ENCODE results near the gene ROPN1.
"Not testable (repeated sequence)": the region's sequence is repeated elsewhere in the genome, so short reads cannot be mapped to it uniquely, and the experiment has no call there.

The ROPN1 gene

DNA sequence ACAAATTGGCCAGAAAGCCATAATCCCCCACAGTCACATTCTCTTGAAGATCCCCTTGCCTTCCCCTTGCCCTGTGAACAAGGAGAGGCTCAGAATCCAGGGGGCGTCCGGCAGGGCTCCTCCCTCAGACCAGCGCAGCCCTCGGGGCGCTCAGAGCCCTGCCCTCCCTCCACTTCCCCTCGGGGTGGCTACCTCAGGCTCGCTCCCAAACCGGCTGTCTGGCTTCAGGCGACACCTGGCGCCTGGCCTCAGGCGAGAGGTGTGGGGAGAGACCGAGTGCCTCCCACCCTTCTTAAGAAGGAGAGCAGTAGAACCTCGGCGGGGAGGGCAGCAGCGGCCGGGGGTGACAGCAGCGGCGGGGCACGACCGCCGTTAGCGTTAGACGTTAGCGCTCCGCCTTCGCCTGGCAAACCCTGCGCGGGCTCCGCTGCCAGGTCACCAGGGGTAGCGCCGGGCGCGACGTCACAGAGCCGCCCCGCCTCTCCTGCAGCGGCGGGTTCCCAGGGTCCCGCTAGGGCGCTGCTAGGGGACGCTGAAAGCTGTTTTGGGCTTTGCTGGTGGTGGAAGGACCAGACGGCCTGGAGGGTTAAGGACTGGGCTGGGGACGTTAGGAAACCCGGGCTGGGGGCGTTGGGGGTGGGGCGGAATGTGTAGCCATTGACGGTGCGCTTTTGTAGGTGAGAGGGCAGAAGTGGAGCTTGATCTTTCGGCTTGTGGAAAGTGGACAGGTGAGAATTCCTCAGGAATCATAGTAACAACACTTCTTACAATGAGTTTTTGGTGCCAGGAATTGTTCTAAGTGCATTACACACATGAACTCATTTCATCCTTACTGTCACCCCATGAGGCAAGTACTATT lies at the start of gene ROPN1:
TSS of gene ROPN1 (minus strand) at position 395 of the 859 bp plus-strand sequence. CDS start 11,643 bp downstream, outside the sequence.
- not testable (repeated sequence) for DNase-seq

GRCh38 chr3:124041553-124041952 lies 49.6 kb upstream of the ROPN1 start:
- no peak for DNase-seq

GRCh38 chr3:124037326-124037725 lies 45.4 kb upstream of the ROPN1 start:
- DNase-seq = no peak

DNA sequence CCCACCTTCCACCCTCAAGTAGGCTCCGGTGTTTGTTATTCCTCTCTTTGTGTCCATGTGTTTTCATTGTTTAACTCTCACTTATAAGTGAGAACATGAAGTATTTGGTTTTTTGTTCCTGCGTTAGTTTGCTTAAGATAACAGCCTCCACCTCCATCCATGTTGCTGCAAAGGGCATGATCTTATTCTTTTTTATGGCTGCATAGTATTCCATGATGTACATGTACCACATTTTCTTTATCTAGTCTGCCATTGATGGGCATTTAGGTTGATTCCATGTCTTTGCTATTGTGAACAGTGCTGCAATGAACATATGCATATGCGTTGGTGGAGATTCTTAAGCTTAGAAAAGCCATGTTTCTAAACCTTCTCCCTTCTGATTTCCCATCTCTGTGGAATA lies 44.3 kb upstream of the ROPN1 start:
- DNase-seq = not testable (repeated sequence)

GRCh38 chr3:124035463-124036121 lies 43.7 kb upstream of the ROPN1 start:
- DNase-seq = no peak

DNA sequence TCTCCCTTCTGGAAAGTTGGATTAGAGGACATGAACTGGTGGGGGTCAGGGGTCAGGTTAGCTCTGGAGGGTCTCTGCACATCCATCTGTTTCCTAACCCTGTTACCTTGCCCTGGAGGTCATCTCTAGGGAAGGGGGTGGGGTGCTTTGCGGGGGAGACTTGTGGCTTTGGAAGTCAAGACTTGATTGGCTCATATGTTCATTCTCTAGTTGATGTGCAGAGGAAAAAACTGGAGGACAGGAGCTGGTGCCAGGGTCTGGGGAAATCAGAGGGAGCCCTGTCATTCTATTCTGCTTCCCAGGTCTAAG lies 42.9 kb upstream of the ROPN1 start:
- DNase-seq = no peak

DNA sequence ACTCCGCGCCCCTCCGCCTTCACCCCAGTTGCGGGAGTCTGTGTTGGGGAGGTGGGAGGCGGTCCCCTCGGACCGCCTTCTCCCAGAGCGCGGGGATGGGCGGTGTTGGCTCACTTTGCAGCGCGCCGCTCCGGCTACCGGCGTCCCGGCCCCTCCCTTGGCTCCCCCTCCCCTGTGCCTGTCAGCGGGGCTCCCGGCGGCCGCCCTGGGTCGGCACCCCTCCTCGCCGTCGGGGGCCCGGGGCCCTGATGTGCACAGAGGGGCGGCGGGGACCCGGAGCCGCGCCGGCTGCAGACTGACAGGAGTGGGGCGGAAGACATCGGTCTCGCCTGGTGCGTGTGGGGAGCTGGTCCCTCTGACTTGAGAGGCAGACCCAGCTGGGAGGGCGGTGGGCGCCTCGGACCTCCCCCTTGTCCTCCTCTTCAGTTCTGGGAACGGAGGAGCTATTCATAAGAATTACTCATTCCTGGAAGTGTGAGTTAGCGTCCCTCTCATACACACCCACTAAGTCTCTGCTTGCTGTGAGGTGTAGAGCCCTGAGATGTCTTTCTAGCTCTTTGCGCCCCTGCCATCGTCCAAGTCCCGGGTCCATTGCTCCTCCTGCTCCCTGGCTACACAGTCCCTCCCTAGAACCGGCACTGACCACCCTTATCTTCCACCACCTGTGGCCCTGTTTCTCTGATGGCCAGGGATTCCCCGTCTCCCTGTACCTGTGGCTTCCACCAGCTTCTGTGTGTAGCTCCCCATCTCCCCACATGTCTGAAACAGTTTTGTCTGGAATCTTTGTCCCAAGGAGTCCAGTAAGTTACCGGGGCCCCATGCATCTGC lies 42.3 kb upstream of the ROPN1 start:
- peak; percentile 3 for DNase-seq

DNA sequence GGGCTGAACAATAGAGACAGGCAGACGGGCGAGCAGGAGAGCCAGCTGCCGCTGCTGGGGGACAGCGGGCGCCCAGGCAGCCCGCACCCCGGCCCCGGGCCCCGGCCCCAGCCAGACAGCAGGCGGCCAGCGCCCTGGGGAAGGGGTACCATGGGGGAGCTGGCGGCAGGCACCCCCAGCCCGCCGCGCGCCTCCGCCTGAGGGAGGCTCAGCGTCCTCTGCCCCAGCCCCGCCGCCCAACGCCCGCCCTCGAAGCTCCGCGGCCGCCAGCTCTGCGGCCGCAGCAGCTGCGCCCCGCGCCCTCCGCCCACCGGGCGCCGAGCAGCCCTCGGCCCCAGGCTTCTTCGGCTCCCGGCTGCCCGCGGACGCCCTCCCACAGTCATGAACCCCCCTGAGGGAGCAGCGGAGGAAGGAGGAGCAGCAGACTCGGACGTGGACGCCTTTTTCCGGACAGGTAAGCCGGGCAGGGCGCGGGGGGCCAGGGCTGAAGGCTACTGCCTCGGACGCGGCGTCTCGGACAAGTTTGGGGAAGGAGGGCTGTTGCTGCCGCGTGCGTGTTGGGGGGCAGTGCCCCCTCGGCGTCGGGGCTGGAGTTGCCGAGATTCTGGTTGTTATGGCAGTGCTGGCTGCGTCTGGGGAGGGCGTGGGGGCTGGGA lies 41.6 kb upstream of the ROPN1 start, which contains the start of gene KALRN:
TSS of gene KALRN (plus strand) at position 10 of the 656 bp plus-strand sequence.
- DNase-seq = no peak

DNA sequence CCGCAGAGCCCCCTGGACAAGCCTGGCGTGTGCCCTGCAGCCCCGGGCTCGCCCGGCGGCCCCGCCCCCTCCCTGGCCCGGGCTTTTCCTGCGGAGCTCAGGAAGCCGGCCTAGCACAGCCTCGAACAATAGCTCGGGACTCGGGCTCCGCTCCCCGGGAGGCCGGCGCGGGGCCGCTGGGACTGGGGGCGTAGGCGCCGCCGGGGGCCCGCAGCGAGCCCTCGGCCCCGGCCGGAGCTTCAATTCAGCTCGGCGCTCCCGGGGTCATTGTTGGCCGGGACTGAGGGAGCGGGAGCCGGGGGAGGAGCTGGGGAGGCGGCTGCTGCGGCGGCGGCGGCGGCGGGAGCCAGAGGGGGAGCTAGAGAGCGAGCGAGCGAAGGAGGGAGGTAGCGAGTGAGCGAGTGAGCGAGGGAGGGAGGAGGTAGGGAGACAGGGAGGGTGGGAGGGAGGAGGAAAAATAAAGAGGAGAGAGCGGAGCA lies 41.0 kb upstream of the ROPN1 start:
- DNase-seq = peak; percentile 67

DNA sequence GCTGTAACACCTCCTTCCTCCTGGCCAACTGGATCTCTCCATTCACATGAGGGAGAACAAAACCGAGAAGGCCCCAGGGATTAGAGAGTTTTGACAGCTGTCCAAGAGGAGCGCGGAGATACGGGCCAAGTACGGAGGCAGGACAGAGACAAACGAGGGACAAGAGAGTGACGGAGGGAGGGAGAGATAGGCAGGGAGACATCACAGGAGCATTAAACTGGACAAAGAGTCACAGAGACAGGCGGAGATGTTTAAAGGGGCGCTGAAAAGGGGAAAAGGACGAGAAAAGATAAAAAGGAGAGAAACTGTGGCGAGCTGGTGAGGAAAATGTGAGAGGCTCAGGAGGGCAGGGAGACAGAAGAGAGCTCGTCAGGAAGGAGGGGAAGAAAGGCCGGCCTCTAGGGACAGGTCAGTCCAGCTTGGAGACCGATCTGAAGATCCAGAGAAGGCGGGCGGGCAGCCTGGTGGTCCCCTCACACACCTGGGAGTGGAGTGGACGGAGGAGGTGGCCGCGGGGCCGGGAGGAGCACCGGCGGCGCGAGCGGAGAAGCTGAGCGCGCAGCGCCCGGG lies 40.5 kb upstream of the ROPN1 start:
- no peak for DNase-seq

GRCh38 chr3:124026516-124026915 lies 34.6 kb upstream of the ROPN1 start:
- DNase-seq = no peak

GRCh38 chr3:124023531-124023930 lies 31.6 kb upstream of the ROPN1 start:
- not testable (repeated sequence) for DNase-seq

DNA sequence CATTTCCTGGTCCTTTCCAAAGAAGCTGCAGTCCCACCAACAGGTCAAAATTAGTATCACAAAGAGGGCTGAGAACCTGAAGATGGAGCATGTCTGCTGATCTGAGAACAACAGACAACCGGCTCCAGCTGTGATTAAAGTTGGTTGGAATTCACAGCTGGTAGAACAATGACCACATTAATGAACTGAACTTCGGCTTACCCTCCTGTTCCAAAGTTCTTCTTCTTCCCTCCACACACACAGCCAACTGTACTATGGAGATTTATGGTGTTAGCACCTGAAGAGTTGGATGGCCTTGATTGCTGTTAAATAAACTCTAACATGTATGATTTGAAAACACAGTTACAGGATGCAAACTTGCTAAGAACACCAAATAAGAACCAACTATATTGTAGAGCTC lies 27.4 kb upstream of the ROPN1 start:
- DNase-seq = no peak

DNA sequence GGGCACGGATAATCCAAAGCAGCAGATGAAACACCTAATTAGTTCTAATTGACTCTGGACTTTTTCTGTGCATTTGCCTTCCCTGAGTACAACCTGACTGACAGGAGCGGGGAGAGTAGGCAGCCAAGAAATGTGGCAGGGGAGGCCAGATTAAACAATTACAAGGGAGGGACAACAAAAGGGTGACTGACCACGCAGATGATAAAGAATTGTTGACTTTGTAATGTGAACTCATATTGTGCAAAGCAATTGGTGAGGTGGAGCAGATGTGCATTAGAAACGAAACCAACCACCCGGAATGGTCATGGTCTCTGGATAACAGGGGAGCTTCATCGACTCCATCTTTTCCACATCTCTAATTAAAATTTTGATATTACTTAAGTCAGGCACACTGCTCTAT lies 25.6 kb upstream of the ROPN1 start:
- DNase-seq = not testable (repeated sequence)

DNA sequence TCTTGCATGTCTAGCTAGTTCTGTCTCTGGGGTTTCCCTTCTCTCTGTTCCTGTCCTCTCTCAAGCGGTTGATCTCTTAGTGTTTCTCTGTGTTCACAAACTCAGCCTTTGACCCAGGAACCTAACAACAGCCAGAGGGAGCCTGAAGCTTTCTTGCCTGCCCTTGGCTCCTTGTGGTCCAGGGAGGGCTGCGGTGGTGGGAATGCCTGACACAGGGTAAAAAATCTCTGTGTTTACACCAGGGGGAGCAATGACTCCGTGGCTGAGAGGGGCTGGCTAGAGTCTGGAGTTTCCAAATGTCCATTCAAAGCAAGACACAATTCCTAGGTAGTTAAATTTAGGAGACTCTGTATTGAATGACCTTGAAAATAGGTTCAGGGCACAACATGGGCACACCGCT lies 24.6 kb upstream of the ROPN1 start:
- not testable (repeated sequence) for DNase-seq

GRCh38 chr3:124014366-124014942 lies 22.5 kb upstream of the ROPN1 start:
- DNase-seq = no peak

GRCh38 chr3:124008321-124008720 lies 16.4 kb upstream of the ROPN1 start:
- not testable (repeated sequence) for DNase-seq

DNA sequence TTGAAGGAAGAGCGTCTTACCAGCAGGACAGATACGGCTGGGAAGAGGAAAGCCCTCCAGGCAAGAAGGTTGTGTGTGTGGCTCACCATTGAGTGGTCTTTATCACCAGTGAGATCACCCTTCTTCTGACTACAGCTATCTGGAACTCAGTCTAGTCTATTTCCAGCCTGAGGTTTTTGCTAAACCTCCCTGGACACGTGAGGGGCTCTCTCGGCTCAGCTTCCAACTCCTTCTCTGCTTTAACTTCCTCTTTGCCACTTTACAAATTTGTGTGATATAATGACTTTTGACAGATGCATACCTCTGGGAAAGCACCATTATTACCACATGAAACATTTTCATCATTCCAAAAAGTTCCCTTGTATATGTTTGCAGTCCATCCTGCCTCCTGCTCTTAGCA lies 15.3 kb upstream of the ROPN1 start:
- DNase-seq = no peak

- not testable (repeated sequence) for DNase-seq
Observed at GRCh38 chr3:124002405-124003079, 10.6 kb upstream of the ROPN1 start.

DNA sequence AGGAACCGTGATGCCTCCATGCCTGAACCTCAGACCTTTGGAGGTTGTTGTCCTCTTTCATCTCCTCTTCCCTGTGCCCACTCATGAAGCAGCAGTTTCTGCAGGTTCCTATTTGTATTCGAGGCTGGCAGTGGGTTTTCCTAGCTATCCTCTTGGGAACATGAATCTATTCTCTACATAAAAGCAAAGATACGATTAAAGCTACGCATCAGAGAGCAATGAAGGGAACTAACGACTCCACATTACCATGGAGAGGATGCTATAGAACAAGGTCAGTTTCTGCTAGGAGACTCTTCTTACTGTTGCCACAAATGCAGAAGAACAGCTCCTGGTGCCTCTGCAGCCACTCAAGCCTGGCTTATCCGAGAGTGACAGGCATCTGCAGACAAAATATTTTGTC lies 9.4 kb upstream of the ROPN1 start:
- DNase-seq = not testable (repeated sequence)

- DNase-seq = no peak
Observed at GRCh38 chr3:123997543-123997942, 5.6 kb upstream of the ROPN1 start.

Measured in stimulated activated CD4-positive, alpha-beta T cell treated with anti-CD3 and anti-CD28 coated beads, Interleukin-12 subunit alpha, Interleukin-12 subunit beta, amount 100 ng/mL, for 4 hours (primary cell).